ENCODE measurements around the gene IGFBP5.

DNA sequence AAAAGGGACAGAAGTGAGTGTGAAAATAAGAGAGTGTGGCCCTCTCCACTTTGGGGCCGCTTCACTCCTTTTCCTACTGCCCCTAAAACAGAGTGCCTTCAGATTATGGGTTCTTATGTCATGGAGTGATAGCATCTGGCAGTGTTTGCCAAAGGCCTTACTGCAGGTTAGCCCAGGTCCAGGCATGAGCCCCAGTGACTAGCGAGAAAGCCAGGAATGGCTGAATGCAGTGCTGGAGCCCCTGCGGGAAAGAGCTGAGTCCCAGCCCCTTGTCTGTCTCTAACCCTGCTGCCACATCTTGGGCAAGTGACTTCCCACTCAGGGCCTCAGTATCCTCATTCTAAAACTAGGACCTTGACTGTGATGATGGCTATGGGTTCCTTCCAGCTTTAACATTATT lies 6.0 kb downstream of the IGFBP5 start:
- TF ChIP-seq EP300 (IDR thresholded peaks at IDR 0.05): no peak
- TF ChIP-seq, protein P1, sequence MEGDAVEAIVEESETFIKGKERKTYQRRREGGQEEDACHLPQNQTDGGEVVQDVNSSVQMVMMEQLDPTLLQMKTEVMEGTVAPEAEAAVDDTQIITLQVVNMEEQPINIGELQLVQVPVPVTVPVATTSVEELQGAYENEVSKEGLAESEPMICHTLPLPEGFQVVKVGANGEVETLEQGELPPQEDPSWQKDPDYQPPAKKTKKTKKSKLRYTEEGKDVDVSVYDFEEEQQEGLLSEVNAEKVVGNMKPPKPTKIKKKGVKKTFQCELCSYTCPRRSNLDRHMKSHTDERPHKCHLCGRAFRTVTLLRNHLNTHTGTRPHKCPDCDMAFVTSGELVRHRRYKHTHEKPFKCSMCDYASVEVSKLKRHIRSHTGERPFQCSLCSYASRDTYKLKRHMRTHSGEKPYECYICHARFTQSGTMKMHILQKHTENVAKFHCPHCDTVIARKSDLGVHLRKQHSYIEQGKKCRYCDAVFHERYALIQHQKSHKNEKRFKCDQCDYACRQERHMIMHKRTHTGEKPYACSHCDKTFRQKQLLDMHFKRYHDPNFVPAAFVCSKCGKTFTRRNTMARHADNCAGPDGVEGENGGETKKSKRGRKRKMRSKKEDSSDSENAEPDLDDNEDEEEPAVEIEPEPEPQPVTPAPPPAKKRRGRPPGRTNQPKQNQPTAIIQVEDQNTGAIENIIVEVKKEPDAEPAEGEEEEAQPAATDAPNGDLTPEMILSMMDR (IDR thresholded peaks at IDR 0.05): no peak
- no peak for TF ChIP-seq POLR2AphosphoS5 (IDR thresholded peaks at IDR 0.05)
- TF ChIP-seq POLR2A (IDR thresholded peaks at IDR 0.05): no peak

Measured in stomach (tissue), 4 donors.